Tibial nerve (tissue), 3 donors: ENCODE results near the gene FNDC3B.

Experiments used
- POLR2A ChIP-seq, 2 donors: fragments of 450-650 bp; IDR thresholded peaks; one replicate each; pipeline ENCODE4 v1.6.1; 2017; ENCODE audit warnings: antibody characterized with exemption in 2 of 2, mild to moderate bottlenecking in 2 of 2, moderate library complexity in 2 of 2
- TF ChIP-seq, protein P1 (sequence below), 5 experiments: fragments of 200-600 bp in 3 of 5; fragments of 450-650 bp in 2 of 5; sonication (generic) in 3 of 5; IDR thresholded peaks; one replicate each; pipeline ENCODE4 v1.5.1; 2016 to 2019; ENCODE audit warnings: antibody characterized with exemption in 5 of 5, mild to moderate bottlenecking in 3 of 5, moderate library complexity in 2 of 5

DNA sequence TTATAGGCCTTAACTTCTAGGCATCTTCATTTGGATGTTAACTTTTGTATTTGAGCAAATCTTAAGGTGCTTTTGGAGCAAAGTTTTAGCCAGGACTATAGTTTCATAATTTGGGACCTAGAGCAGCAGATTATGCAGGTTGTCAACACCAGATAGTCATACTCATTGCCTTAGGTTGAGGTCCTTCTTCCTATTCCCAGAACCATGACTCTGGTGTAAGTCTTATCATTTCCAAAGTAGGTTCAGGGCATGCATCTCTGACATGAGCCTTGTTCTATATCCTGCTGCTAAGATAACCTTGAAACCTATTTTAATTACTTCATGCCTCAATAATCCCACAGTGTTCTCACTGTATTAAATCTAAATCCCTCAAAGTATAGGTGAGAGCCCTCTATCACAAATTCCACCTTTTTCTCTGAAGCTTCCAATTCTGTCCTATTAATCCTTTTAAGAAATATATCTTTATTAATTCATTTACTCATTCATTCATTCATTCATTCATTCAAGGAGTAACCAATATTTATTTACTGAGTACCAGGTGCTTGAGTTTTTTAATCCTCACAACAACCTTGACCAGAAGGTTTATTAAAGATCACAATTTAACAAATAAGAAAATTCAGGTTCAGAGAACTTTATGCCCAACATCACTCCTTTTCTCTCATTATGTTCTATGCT lies 2.7 kb upstream of the FNDC3B start:
- TF ChIP-seq, protein P1, sequence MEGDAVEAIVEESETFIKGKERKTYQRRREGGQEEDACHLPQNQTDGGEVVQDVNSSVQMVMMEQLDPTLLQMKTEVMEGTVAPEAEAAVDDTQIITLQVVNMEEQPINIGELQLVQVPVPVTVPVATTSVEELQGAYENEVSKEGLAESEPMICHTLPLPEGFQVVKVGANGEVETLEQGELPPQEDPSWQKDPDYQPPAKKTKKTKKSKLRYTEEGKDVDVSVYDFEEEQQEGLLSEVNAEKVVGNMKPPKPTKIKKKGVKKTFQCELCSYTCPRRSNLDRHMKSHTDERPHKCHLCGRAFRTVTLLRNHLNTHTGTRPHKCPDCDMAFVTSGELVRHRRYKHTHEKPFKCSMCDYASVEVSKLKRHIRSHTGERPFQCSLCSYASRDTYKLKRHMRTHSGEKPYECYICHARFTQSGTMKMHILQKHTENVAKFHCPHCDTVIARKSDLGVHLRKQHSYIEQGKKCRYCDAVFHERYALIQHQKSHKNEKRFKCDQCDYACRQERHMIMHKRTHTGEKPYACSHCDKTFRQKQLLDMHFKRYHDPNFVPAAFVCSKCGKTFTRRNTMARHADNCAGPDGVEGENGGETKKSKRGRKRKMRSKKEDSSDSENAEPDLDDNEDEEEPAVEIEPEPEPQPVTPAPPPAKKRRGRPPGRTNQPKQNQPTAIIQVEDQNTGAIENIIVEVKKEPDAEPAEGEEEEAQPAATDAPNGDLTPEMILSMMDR (IDR thresholded peaks at IDR 0.05) = no peak
- TF ChIP-seq POLR2A (IDR thresholded peaks at IDR 0.05) = no peak
